Lung (tissue), 12 donors: Measurements from ENCODE around the gene ADRA2B. TPM values are rescaled to one million over a fixed set of nuclear protein-coding genes. Genes with fewer than 3 reads are reported as not detected.

Experiments
- ATAC-seq: fragments of 200-7000 bp; cut with Tn5 transposase; one replicate; pipeline ENCODE4 v1.9.1; 2020; ENCODE audit warnings: moderate number of reproducible peaks; ENCODE audit not compliant: insufficient read depth, low FRiP score
- DNase-seq, 3 donors: peaks; one replicate each; pipeline ENCODE4 v3.0.0-alpha.2; 2013 to 2017
- H3K27ac ChIP-seq, 2 donors: one replicate each; pipeline ENCODE4 v1.5.1; 2013; ENCODE audit warnings: mild to moderate bottlenecking in 2 of 2, moderate library complexity in 2 of 2, control low read depth in 1 of 2, inconsistent platforms in 1 of 2, low read depth in 1 of 2, low read length in 1 of 2
- H3K27me3 ChIP-seq, 3 donors: one replicate each; pipeline ENCODE4 v1.5.1; 2013; ENCODE audit warnings: low read length in 2 of 3; ENCODE audit not compliant: control insufficient read depth in 3 of 3, insufficient read depth in 3 of 3
- H3K36me3 ChIP-seq, 4 donors: one replicate each; pipeline ENCODE4 v1.5.1; 2013; ENCODE audit warnings: low read length in 4 of 4, mild to moderate bottlenecking in 1 of 4, moderate library complexity in 1 of 4; ENCODE audit not compliant: control insufficient read depth in 4 of 4, insufficient read depth in 4 of 4
- H3K4me1 ChIP-seq, 5 donors: one replicate each; pipeline ENCODE4 v1.5.1; 2013; ENCODE audit warnings: low read length in 5 of 5, mild to moderate bottlenecking in 2 of 5, moderate library complexity in 1 of 5; ENCODE audit not compliant: control insufficient read depth in 5 of 5, insufficient read depth in 5 of 5
- H3K4me3 ChIP-seq: one replicate; pipeline ENCODE4 v1.5.1; 2013; ENCODE audit warnings: mild to moderate bottlenecking, control low read depth, moderate library complexity
- H3K9ac ChIP-seq, 2 donors: one replicate each; pipeline ENCODE4 v1.5.1; 2013; ENCODE audit warnings: low read length in 2 of 2, control low read depth in 1 of 2; ENCODE audit not compliant: insufficient read depth in 1 of 2
- H3K9me3 ChIP-seq, 4 donors: one replicate each; pipeline ENCODE4 v1.5.1; 2013; ENCODE audit warnings: low read length in 3 of 4, mild to moderate bottlenecking in 1 of 4, moderate library complexity in 1 of 4; ENCODE audit not compliant: control insufficient read depth in 4 of 4, insufficient read depth in 3 of 4
- WGBS, 2 donors: extraction: QIAGEN DNeasy Blood & Tissue Kit; methylation state at CpG; one replicate each; pipeline ENCODE4 v1.1.7; 2013; 5-methylcytosine and 5-hydroxymethylcytosine counted together
- polyA plus RNA-seq, 2 donors: library from polyadenylated mRNA; stranded (reverse); fragments of 200-250 nt; gene quantifications; one replicate each; pipeline ENCODE4 v1.2.1, GENCODE V29; 2013
- total RNA-seq, 2 donors: library from RNA; depleted of rRNA in 1 of 2; stranded (reverse); fragments of >200 nt in 1 of 2; gene quantifications; one replicate each; pipeline ENCODE4 v1.2.1, GENCODE V29; 2014 to 2021
- TF ChIP-seq, protein P1 (sequence below): IDR thresholded peaks from 2 replicates; pipeline ENCODE4 v1.5.1; 2012; ENCODE audit warnings: mild to moderate bottlenecking; ENCODE audit errors: control extremely low read depth, extremely low read depth
- donor health status: control.
- donor health status: control.
- donor health status: Bipolar disorder and iron deficiency.
- donor health status: healthy.
- donor health status: DM: yes; HTN: yes; CAD: no.

Gene ADRA2B
- total and polyA plus RNA-seq, 4 donors = 0.21 to 0.88 (median 0.28) TPM

DNA sequence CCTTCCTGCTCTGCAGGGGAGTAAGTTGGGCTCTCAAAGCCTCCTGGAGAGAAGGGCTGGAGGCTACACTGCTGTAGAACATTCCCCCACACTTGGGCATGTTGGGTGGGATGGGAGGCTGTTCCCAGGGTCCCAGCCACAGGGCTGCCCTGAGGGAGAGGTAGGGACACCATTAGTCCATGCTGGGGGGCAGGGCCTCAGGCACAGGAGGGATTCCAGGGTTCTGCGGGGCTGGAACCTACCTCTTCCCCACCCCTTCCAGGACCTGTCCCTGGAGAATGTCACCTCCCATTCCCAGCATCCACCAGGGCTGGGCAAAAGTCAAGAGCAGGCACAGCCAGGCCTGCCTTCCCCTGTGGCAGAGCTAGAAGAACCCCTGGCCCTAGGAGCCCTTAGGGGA lies 6.9 kb upstream of the ADRA2B start:
- H3K27ac ChIP-seq = no peak overlapping the region
- H3K4me1 ChIP-seq = no peaks in the 10 kb centered on the region
- H3K4me3 ChIP-seq = no peak overlapping the region
- no peak for ATAC-seq
- H3K9me3 ChIP-seq = peaks cover 0 to 2% (median 0%) of the 10 kb centered on the region in 4 donors
- DNase-seq = no peak
- TF ChIP-seq, protein P1, sequence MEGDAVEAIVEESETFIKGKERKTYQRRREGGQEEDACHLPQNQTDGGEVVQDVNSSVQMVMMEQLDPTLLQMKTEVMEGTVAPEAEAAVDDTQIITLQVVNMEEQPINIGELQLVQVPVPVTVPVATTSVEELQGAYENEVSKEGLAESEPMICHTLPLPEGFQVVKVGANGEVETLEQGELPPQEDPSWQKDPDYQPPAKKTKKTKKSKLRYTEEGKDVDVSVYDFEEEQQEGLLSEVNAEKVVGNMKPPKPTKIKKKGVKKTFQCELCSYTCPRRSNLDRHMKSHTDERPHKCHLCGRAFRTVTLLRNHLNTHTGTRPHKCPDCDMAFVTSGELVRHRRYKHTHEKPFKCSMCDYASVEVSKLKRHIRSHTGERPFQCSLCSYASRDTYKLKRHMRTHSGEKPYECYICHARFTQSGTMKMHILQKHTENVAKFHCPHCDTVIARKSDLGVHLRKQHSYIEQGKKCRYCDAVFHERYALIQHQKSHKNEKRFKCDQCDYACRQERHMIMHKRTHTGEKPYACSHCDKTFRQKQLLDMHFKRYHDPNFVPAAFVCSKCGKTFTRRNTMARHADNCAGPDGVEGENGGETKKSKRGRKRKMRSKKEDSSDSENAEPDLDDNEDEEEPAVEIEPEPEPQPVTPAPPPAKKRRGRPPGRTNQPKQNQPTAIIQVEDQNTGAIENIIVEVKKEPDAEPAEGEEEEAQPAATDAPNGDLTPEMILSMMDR = no peak
- 91 to 100% methylated on average over 1 of the region's 1 CpG for WGBS, 2 donors
- peaks cover 0 to 10% (median 5%) of the 10 kb centered on the region in 3 donors for H3K27me3 ChIP-seq
- H3K36me3 ChIP-seq = no peaks in the 10 kb centered on the region
- no peak overlapping the region for H3K9ac ChIP-seq

DNA sequence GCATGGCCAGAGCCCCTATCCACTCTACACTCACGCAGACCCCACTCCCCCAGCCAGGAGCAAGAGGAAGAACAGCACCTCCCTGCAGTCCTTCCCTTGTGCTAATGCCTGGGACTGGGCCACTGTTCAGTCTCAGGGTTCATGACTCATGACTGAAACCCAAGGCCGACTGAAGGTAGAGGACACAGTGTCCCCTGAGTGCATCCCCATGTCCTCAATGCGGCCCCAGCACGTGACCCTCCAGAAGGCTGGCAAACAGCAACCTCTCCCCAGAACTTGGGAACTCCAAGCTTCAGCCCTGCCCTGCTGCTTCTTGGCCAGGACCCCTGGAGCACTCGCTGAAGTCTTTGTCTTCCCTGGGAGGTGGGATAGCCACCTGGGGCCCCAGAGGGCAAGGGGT lies 6.0 kb upstream of the ADRA2B start:
- no peak overlapping the region for H3K9ac ChIP-seq
- TF ChIP-seq, protein P1 = no peak
- peaks cover 0 to 2% (median 0%) of the 10 kb centered on the region in 4 donors for H3K9me3 ChIP-seq
- 90 to 93% methylated on average over 5 of the region's 5 CpGs for WGBS, 2 donors
- H3K4me1 ChIP-seq = peaks cover 0 to 3% (median 0%) of the 10 kb centered on the region in 5 donors
- no peak overlapping the region for H3K4me3 ChIP-seq
- no peak overlapping the region for H3K27ac ChIP-seq
- no peak for DNase-seq
- ATAC-seq = no peak
- H3K27me3 ChIP-seq = peaks cover 0 to 13% (median 8%) of the 10 kb centered on the region in 3 donors
- no peaks in the 10 kb centered on the region for H3K36me3 ChIP-seq

DNA sequence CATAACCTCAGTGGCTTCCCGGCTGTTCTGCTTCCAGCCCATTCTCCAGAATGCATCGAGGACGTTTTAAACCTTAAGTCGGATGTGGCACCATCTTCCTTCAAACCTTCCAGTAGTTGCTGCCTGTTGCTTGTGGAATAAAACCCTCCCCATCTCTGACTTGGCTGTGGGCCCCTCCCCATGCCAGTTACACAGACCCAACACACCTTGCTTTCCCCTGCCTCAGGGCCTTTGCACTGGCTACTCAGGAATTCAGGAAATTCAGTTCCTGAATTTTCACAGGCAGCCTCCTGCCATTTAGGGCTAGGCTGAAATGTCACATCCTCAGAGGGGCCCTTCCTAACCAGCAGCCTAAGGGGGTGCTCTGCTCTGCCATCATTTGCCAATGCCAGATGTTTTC lies 5.0 kb upstream of the ADRA2B start:
- no peak for ATAC-seq
- Histone ChIP-seq H3K9me3 (peaks cover 0 to 2% (median 0%) of the 10 kb centered on the region in 4 donors), H3K36me3 (no peaks in the 10 kb centered on the region), H3K27me3 (peaks cover 0 to 16% (median 12%) of the 10 kb centered on the region in 3 donors), H3K9ac (no peak overlapping the region), H3K4me1 (peaks cover 0 to 7% (median 3%) of the 10 kb centered on the region in 5 donors), H3K4me3 (no peak overlapping the region), H3K27ac (no peak overlapping the region)
- TF ChIP-seq, protein P1 = no peak
- 91 to 92% methylated on average over 4 of the region's 4 CpGs for WGBS, 2 donors
- DNase-seq = no peak

DNA sequence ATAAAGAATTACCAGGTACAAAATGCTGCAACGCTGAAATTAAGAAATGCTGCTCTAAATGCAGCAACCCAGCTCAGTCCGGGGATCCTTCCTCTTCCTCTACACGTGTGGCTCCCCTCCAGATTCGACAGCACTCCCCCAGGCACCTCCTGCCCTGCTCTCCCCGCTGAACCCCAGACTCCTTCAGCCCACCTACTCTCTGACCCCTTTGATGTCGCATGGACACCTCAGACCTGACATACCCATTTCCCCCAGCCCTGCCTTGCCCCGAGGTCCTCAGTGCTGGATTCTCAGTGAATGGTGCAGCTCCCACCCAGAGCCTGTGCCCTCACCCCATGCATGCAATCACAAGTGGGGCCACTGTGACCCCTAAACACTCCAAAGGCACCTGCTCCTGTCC lies 4.6 kb upstream of the ADRA2B start:
- Histone ChIP-seq H3K36me3 (no peaks in the 10 kb centered on the region), H3K9ac (no peak overlapping the region), H3K9me3 (peaks cover 0 to 2% (median 0%) of the 10 kb centered on the region in 4 donors), H3K27ac (no peak overlapping the region), H3K27me3 (peaks cover 0 to 18% (median 12%) of the 10 kb centered on the region in 3 donors), H3K4me1 (peaks cover 0 to 7% (median 4%) of the 10 kb centered on the region in 5 donors), H3K4me3 (no peak overlapping the region)
- DNase-seq = no peak
- WGBS, 2 donors = 42 to 50% methylated on average over 7 of the region's 7 CpGs
- TF ChIP-seq, protein P1 = no peak
- ATAC-seq = no peak
